ENCODE data around the gene TRIM15.
"Not testable (repeated sequence)": the region's sequence is repeated elsewhere in the genome, so short reads cannot be mapped to it uniquely, and the experiment has no call there.

TRIM15 gene

GRCh38 chr6:30131947-30132497 lies 31.3 kb upstream of the TRIM15 start:
- no peak overlapping the region for H3K4me3 ChIP-seq (ENCODE audit: low read depth, low read length)
- no peak for DNase-seq (ENCODE audit: low read depth)
- TF ChIP-seq MYC (IDR thresholded peaks at IDR 0.05; ENCODE audit: low read depth, low read length) (no peak), POLR2A (IDR thresholded peaks at IDR 0.05; ENCODE audit: extremely low read depth, insufficient read length) (no peak), MAX (IDR thresholded peaks at IDR 0.05; ENCODE audit: low read depth, low read length) (no peak), CTCF (IDR thresholded peaks at IDR 0.05; ENCODE audit: low read depth, low read length) (no peak)

GRCh38 chr6:30135147-30135546 lies 28.2 kb upstream of the TRIM15 start:
- H3K4me3 ChIP-seq (ENCODE audit: low read depth, low read length) = no peak overlapping the region
- no peak for TF ChIP-seq MYC (IDR thresholded peaks at IDR 0.05; ENCODE audit: low read depth, low read length)
- no peak for TF ChIP-seq MAX (IDR thresholded peaks at IDR 0.05; ENCODE audit: low read depth, low read length)
- no peak for TF ChIP-seq POLR2A (IDR thresholded peaks at IDR 0.05; ENCODE audit: extremely low read depth, insufficient read length)

GRCh38 chr6:30135757-30136156 lies 27.6 kb upstream of the TRIM15 start, which contains the start of gene TRIM40:
TRIM40 (plus strand) TSS chr6:30136140; CDS start chr6:30137037, 897 bp downstream.
- DNase-seq (ENCODE audit: low read depth) = no peak
- no peak within 1 kb of the TSS for H3K4me3 ChIP-seq (ENCODE audit: low read depth, low read length)
- TF ChIP-seq CTCF (IDR thresholded peaks at IDR 0.05; ENCODE audit: low read depth, low read length) (no peak), MAX (IDR thresholded peaks at IDR 0.05; ENCODE audit: low read depth, low read length) (no peak), POLR2A (IDR thresholded peaks at IDR 0.05; ENCODE audit: extremely low read depth, insufficient read length) (no peak), MYC (IDR thresholded peaks at IDR 0.05; ENCODE audit: low read depth, low read length) (no peak)

More at GRCh38 chr6:30135147-30135546, 28.2 kb upstream of the TRIM15 start:
- no peak for DNase-seq (ENCODE audit: low read depth)

- TF ChIP-seq MAX (IDR thresholded peaks at IDR 0.05; ENCODE audit: low read depth, low read length) (no peak), CTCF (IDR thresholded peaks at IDR 0.05; ENCODE audit: low read depth, low read length) (no peak), MYC (IDR thresholded peaks at IDR 0.05; ENCODE audit: low read depth, low read length) (no peak), POLR2A (IDR thresholded peaks at IDR 0.05; ENCODE audit: extremely low read depth, insufficient read length) (no peak)
- no peak overlapping the region for H3K4me3 ChIP-seq (ENCODE audit: low read depth, low read length)
- peak; percentile 23 for DNase-seq (ENCODE audit: low read depth)
Measured at GRCh38 chr6:30136570-30137286, 26.6 kb upstream of the TRIM15 start.

GRCh38 chr6:30140240-30140639 lies 23.1 kb upstream of the TRIM15 start:
- H3K4me3 ChIP-seq (ENCODE audit: low read depth, low read length); DNase-seq (ENCODE audit: low read depth): not testable (repeated sequence)

GRCh38 chr6:30142665-30143064 lies 20.7 kb upstream of the TRIM15 start:
- no peak overlapping the region for H3K4me3 ChIP-seq (ENCODE audit: low read depth, low read length)
- TF ChIP-seq MAX (IDR thresholded peaks at IDR 0.05; ENCODE audit: low read depth, low read length) (no peak), POLR2A (IDR thresholded peaks at IDR 0.05; ENCODE audit: extremely low read depth, insufficient read length) (no peak), CTCF (IDR thresholded peaks at IDR 0.05; ENCODE audit: low read depth, low read length) (no peak)
- DNase-seq (ENCODE audit: low read depth) = no peak

Measured in NB4 (cell line).